GM23338 (cell line): ENCODE measurements around the gene RASGRP3. TPM values are rescaled to one million over a fixed set of nuclear protein-coding genes. Genes with fewer than 3 reads are reported as not detected.

ENCODE experiments used
- ATAC-seq: fragments of 200-7000 bp; cut with Tn5 transposase; 3 replicates; pipeline ENCODE4 v1.9.1; 2020
- DNase-seq: peaks from one replicate; pipeline ENCODE4 v3.0.0-alpha.2; 2015; ENCODE audit warnings: low spot score
- H2AFZ ChIP-seq: fragments of 200-600 bp; sonication (generic); 2 replicates; pipeline ENCODE4 v1.8.0; 2016; ENCODE audit warnings: antibody characterized with exemption, mild to moderate bottlenecking, moderate library complexity
- H3F3A ChIP-seq: fragments of 200-600 bp; sonication (generic); replicated peaks from 2 replicates; pipeline ENCODE4 v1.8.0; 2017; ENCODE audit warnings: antibody characterized with exemption, mixed run types, low read depth
- H3K27ac ChIP-seq: fragments of 200-600 bp; sonication (generic); 2 replicates; pipeline ENCODE4 v1.6.1; 2016; ENCODE audit warnings: low read depth
- H3K27me3 ChIP-seq: fragments of 200-600 bp; sonication (generic); 2 replicates; pipeline ENCODE4 v1.8.0; 2016; ENCODE audit warnings: mild to moderate bottlenecking, mixed run types, moderate library complexity; ENCODE audit not compliant: insufficient read depth
- H3K36me3 ChIP-seq: fragments of 200-600 bp; sonication (generic); 2 replicates; pipeline ENCODE4 v1.8.0; 2016; ENCODE audit warnings: mild to moderate bottlenecking; ENCODE audit not compliant: insufficient read depth
- H3K4me1 ChIP-seq: fragments of 200-600 bp; sonication (generic); 2 replicates; pipeline ENCODE4 v1.8.0; 2016; ENCODE audit warnings: mild to moderate bottlenecking, moderate library complexity; ENCODE audit not compliant: insufficient read depth
- H3K4me2 ChIP-seq: fragments of 200-600 bp; sonication (generic); 2 replicates; pipeline ENCODE4 v1.7.1; 2017; ENCODE audit warnings: mixed run types
- H3K4me3 ChIP-seq: fragments of 200-600 bp; sonication (generic); 2 replicates; pipeline ENCODE4 v1.6.1; 2016; ENCODE audit warnings: mixed run types
- H3K79me2 ChIP-seq: fragments of 200-600 bp; sonication (generic); replicated peaks from 2 replicates; pipeline ENCODE4 v1.8.0; 2017; ENCODE audit warnings: mild to moderate bottlenecking; ENCODE audit not compliant: insufficient read depth
- H3K9me2 ChIP-seq: fragments of 200-600 bp; sonication (generic); 2 replicates; pipeline ENCODE4 v1.8.0; 2017; ENCODE audit not compliant: insufficient read depth
- H4K20me1 ChIP-seq: fragments of 200-600 bp; sonication (generic); replicated peaks from 2 replicates; pipeline ENCODE4 v1.8.0; 2017; ENCODE audit warnings: mild to moderate bottlenecking; ENCODE audit not compliant: insufficient read depth
- H3K27ac Mint-ChIP-seq: 2 replicates; pipeline ENCODE4 v1.8.0; 2020; ENCODE audit warnings: inconsistent platforms, mild to moderate bottlenecking, moderate library complexity, mixed read lengths
- H3K27me3 Mint-ChIP-seq: 3 replicates; pipeline ENCODE4 v1.8.0; 2022; ENCODE audit warnings: low read depth, mild to moderate bottlenecking, moderate library complexity, mixed read lengths, inconsistent platforms; ENCODE audit not compliant: insufficient read depth, poor library complexity
- H3K36me3 Mint-ChIP-seq: 3 replicates; pipeline ENCODE4 v1.8.0; 2021; ENCODE audit warnings: low read depth, mild to moderate bottlenecking, inconsistent platforms, moderate library complexity, mixed read lengths
- H3K4me1 Mint-ChIP-seq: 3 replicates; pipeline ENCODE4 v1.8.0; 2020; ENCODE audit warnings: mild to moderate bottlenecking, inconsistent platforms, mixed read lengths
- H3K4me3 Mint-ChIP-seq: 3 replicates; pipeline ENCODE4 v1.8.0; 2021; ENCODE audit warnings: moderate library complexity, mild to moderate bottlenecking, inconsistent platforms, mixed read lengths
- H3K9me3 Mint-ChIP-seq: 3 replicates; pipeline ENCODE4 v1.8.0; 2020; ENCODE audit warnings: moderate library complexity, mild to moderate bottlenecking, inconsistent platforms, mixed read lengths
- EZH2 ChIP-seq: fragments of 200-600 bp; sonication (generic); IDR thresholded peaks from one replicate; pipeline ENCODE4 v1.8.0; 2017; ENCODE audit warnings: antibody characterized with exemption, mild to moderate bottlenecking, low read depth; ENCODE audit not compliant: unreplicated experiment
- NANOG ChIP-seq: IDR thresholded peaks from 2 replicates; pipeline ENCODE4 v1.6.1; 2016; ENCODE audit warnings: antibody characterized with exemption, borderline replicate concordance
- STAT1 ChIP-seq: IDR thresholded peaks from one replicate; pipeline ENCODE4 v1.6.1; 2016; ENCODE audit warnings: antibody characterized with exemption; ENCODE audit not compliant: unreplicated experiment
- ZNF331 ChIP-seq: fragments of 250-450 bp; sonication (Bioruptor Pico); IDR thresholded peaks from 2 replicates; pipeline ENCODE4 v1.5.0; 2020; ENCODE audit warnings: low read depth, mild to moderate bottlenecking, moderate library complexity
- polyA plus RNA-seq: library from polyadenylated mRNA; unstranded; fragments of >200 nt; fragmentation: Nextera tagmentation; extraction: Ambion mirVana; gene quantifications from 2 replicates; pipeline ENCODE4 v1.2.1, GENCODE V29; 2016
- total RNA-seq: library from RNA; depleted of rRNA; stranded (reverse); fragments of >200 nt; shearing (Covaris generic); gene quantifications from 2 replicates; pipeline ENCODE4 v1.2.3, GENCODE V29; 2014
- TF ChIP-seq, protein P1 (sequence below): IDR thresholded peaks from one replicate; pipeline ENCODE4 v1.6.1; 2018; ENCODE audit warnings: antibody characterized with exemption; ENCODE audit not compliant: unreplicated experiment
- TF ChIP-seq, protein P2 (sequence below): IDR thresholded peaks from 2 replicates; pipeline ENCODE4 v1.6.1; 2016; ENCODE audit warnings: antibody characterized with exemption
- TF ChIP-seq, protein P3 (sequence below), 2 experiments: fragments of 200-600 bp in 1 of 2; sonication (generic) in 1 of 2; conservative IDR thresholded peaks; 2 replicates each; pipeline versions ENCODE4 v1.5.1 to v1.6.1; 2016 to 2017; ENCODE audit warnings: antibody characterized with exemption in 2 of 2, low read depth in 2 of 2, mild to moderate bottlenecking in 2 of 2, moderate library complexity in 1 of 2
- TF ChIP-seq, protein P4 (sequence below): fragments of 250-450 bp; sonication (Bioruptor Pico); IDR thresholded peaks from 2 replicates; pipeline ENCODE4 v1.5.0; 2020; ENCODE audit warnings: mild to moderate bottlenecking, moderate library complexity

RASGRP3 gene
- total and polyA plus RNA-seq, 2 experiments from 2014 or later, result 0.19 to 0.69 TPM

DNA sequence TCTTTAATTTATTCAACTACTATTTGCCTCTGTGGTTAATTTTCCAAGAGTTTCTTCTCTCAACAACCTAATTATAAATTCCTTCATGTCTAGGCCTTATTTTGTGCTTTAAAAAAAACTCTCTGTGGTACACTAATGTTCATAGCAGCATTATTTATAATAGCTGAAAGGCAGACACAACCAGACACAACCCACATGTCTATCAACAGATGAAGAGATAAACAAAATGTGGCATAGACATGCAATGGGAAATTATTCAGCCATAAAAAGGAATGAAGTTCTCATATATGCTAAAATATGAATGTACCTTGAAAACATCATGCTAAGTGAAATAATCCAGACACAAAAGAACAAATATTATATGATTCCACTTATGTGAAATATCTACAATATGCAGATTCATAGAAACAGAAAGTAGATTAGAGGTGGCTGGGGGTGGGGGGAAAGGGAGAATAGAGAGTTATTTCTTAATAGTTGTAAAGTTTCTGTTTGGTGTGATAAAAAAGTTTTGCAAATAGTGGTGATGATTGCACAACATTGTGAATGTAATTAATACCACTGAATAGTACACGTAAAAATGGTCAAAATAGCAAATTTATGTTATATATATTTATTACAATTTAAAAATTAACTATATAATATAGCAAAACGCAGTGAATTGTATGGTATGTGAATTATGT is 28.1 kb upstream of the RASGRP3 start:
- Histone ChIP-seq H3K27me3 (no peaks in the 10 kb centered on the region), H3K27ac (no peak overlapping the region), H4K20me1 (no peaks in the 10 kb centered on the region), H3F3A (no peaks in the 10 kb centered on the region), H3K9me2 (no peaks in the 10 kb centered on the region), H3K79me2 (no peaks in the 10 kb centered on the region), H2AFZ (no peak overlapping the region), H3K36me3 (no peaks in the 10 kb centered on the region), H3K4me2 (no peak overlapping the region), H3K4me1 (no peaks in the 10 kb centered on the region), H3K4me3 (no peak overlapping the region)
- Mint-ChIP-seq H3K4me1 (no peaks in the 10 kb centered on the region; the same call in 2 of the 3 replicates), H3K4me3 (no peak overlapping the region), H3K36me3 (no peaks in the 10 kb centered on the region), H3K9me3 (no peaks in the 10 kb centered on the region; the same call in 2 of the 3 replicates), H3K27me3 (no peaks in the 10 kb centered on the region), H3K27ac (no peak overlapping the region)
- no peak for TF ChIP-seq EZH2
- no peak for TF ChIP-seq NANOG
- TF ChIP-seq, protein P1, sequence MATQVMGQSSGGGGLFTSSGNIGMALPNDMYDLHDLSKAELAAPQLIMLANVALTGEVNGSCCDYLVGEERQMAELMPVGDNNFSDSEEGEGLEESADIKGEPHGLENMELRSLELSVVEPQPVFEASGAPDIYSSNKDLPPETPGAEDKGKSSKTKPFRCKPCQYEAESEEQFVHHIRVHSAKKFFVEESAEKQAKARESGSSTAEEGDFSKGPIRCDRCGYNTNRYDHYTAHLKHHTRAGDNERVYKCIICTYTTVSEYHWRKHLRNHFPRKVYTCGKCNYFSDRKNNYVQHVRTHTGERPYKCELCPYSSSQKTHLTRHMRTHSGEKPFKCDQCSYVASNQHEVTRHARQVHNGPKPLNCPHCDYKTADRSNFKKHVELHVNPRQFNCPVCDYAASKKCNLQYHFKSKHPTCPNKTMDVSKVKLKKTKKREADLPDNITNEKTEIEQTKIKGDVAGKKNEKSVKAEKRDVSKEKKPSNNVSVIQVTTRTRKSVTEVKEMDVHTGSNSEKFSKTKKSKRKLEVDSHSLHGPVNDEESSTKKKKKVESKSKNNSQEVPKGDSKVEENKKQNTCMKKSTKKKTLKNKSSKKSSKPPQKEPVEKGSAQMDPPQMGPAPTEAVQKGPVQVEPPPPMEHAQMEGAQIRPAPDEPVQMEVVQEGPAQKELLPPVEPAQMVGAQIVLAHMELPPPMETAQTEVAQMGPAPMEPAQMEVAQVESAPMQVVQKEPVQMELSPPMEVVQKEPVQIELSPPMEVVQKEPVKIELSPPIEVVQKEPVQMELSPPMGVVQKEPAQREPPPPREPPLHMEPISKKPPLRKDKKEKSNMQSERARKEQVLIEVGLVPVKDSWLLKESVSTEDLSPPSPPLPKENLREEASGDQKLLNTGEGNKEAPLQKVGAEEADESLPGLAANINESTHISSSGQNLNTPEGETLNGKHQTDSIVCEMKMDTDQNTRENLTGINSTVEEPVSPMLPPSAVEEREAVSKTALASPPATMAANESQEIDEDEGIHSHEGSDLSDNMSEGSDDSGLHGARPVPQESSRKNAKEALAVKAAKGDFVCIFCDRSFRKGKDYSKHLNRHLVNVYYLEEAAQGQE, result no peak
- no peak for TF ChIP-seq ZNF331 (CRISPR knock-in tag)
- ATAC-seq (no peak), DNase-seq (no peak)

DNA sequence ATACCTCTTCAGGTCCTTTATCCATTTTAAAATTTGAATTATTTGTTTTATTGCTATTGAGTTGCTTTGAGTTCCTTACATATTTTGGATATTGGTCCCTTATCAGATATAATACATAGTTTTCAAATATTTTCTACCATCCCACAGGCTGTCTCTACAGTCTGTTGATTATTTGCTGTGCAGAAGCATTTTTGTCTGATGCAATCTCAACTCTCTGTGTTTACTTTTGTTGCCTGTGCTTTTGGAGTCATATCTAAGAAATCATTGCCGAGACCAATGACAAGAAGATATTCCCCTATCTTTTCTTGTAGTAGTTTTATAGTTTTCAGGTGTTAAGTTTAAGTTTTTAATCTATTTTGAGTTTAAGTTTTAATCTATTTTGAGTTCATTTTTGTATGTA is 25.2 kb upstream of the RASGRP3 start:
- Mint-ChIP-seq H3K9me3 (peaks cover 2% of the 10 kb centered on the region; the same call in 1 of the 3 replicates), H3K27ac (no peak overlapping the region), H3K4me3 (no peak overlapping the region), H3K4me1 (no peaks in the 10 kb centered on the region; the same call in 2 of the 3 replicates), H3K27me3 (peaks cover 2% of the 10 kb centered on the region), H3K36me3 (no peaks in the 10 kb centered on the region)
- Histone ChIP-seq H3K4me3 (no peak overlapping the region), H3K36me3 (no peaks in the 10 kb centered on the region), H3F3A (no peaks in the 10 kb centered on the region), H3K4me1 (no peaks in the 10 kb centered on the region), H3K79me2 (no peaks in the 10 kb centered on the region), H3K27ac (no peak overlapping the region), H4K20me1 (no peaks in the 10 kb centered on the region), H3K4me2 (no peak overlapping the region), H3K9me2 (peaks cover 4% of the 10 kb centered on the region; the same call in 1 of the 2 replicates), H3K27me3 (no peaks in the 10 kb centered on the region), H2AFZ (no peak overlapping the region)
- no peak for ATAC-seq
- no peak for DNase-seq
- TF ChIP-seq, protein P2, sequence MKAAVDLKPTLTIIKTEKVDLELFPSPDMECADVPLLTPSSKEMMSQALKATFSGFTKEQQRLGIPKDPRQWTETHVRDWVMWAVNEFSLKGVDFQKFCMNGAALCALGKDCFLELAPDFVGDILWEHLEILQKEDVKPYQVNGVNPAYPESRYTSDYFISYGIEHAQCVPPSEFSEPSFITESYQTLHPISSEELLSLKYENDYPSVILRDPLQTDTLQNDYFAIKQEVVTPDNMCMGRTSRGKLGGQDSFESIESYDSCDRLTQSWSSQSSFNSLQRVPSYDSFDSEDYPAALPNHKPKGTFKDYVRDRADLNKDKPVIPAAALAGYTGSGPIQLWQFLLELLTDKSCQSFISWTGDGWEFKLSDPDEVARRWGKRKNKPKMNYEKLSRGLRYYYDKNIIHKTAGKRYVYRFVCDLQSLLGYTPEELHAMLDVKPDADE, result no peak
- TF ChIP-seq, protein P3, sequence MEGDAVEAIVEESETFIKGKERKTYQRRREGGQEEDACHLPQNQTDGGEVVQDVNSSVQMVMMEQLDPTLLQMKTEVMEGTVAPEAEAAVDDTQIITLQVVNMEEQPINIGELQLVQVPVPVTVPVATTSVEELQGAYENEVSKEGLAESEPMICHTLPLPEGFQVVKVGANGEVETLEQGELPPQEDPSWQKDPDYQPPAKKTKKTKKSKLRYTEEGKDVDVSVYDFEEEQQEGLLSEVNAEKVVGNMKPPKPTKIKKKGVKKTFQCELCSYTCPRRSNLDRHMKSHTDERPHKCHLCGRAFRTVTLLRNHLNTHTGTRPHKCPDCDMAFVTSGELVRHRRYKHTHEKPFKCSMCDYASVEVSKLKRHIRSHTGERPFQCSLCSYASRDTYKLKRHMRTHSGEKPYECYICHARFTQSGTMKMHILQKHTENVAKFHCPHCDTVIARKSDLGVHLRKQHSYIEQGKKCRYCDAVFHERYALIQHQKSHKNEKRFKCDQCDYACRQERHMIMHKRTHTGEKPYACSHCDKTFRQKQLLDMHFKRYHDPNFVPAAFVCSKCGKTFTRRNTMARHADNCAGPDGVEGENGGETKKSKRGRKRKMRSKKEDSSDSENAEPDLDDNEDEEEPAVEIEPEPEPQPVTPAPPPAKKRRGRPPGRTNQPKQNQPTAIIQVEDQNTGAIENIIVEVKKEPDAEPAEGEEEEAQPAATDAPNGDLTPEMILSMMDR (conservative IDR thresholded peaks at IDR 0.05; ENCODE audit: low read depth in 2 of 2), result no peak
- TF ChIP-seq, protein P4, sequence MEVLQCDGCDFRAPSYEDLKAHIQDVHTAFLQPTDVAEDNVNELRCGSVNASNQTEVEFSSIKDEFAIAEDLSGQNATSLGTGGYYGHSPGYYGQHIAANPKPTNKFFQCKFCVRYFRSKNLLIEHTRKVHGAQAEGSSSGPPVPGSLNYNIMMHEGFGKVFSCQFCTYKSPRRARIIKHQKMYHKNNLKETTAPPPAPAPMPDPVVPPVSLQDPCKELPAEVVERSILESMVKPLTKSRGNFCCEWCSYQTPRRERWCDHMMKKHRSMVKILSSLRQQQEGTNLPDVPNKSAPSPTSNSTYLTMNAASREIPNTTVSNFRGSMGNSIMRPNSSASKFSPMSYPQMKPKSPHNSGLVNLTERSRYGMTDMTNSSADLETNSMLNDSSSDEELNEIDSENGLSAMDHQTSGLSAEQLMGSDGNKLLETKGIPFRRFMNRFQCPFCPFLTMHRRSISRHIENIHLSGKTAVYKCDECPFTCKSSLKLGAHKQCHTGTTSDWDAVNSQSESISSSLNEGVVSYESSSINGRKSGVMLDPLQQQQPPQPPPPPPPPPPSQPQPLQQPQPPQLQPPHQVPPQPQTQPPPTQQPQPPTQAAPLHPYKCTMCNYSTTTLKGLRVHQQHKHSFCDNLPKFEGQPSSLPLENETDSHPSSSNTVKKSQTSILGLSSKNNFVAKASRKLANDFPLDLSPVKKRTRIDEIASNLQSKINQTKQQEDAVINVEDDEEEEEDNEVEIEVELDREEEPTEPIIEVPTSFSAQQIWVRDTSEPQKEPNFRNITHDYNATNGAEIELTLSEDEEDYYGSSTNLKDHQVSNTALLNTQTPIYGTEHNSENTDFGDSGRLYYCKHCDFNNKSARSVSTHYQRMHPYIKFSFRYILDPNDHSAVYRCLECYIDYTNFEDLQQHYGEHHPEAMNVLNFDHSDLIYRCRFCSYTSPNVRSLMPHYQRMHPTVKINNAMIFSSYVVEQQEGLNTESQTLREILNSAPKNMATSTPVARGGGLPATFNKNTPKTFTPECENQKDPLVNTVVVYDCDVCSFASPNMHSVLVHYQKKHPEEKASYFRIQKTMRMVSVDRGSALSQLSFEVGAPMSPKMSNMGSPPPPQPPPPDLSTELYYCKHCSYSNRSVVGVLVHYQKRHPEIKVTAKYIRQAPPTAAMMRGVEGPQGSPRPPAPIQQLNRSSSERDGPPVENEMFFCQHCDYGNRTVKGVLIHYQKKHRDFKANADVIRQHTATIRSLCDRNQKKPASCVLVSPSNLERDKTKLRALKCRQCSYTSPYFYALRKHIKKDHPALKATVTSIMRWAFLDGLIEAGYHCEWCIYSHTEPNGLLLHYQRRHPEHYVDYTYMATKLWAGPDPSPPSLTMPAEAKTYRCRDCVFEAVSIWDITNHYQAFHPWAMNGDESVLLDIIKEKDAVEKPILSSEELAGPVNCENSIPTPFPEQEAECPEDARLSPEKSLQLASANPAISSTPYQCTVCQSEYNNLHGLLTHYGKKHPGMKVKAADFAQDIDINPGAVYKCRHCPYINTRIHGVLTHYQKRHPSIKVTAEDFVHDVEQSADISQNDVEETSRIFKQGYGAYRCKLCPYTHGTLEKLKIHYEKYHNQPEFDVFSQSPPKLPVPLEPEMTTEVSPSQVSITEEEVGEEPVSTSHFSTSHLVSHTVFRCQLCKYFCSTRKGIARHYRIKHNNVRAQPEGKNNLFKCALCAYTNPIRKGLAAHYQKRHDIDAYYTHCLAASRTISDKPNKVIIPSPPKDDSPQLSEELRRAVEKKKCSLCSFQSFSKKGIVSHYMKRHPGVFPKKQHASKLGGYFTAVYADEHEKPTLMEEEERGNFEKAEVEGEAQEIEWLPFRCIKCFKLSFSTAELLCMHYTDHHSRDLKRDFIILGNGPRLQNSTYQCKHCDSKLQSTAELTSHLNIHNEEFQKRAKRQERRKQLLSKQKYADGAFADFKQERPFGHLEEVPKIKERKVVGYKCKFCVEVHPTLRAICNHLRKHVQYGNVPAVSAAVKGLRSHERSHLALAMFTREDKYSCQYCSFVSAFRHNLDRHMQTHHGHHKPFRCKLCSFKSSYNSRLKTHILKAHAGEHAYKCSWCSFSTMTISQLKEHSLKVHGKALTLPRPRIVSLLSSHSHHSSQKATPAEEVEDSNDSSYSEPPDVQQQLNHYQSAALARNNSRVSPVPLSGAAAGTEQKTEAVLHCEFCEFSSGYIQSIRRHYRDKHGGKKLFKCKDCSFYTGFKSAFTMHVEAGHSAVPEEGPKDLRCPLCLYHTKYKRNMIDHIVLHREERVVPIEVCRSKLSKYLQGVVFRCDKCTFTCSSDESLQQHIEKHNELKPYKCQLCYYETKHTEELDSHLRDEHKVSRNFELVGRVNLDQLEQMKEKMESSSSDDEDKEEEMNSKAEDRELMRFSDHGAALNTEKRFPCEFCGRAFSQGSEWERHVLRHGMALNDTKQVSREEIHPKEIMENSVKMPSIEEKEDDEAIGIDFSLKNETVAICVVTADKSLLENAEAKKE (CRISPR knock-in tag), result no peak
- TF ChIP-seq STAT1, result no peak
